ENCODE data around the gene HNRNPR.
A peak's percentile ranks its signal among the peaks of the same experiment; 100 is the strongest.

The HNRNPR gene

DNA sequence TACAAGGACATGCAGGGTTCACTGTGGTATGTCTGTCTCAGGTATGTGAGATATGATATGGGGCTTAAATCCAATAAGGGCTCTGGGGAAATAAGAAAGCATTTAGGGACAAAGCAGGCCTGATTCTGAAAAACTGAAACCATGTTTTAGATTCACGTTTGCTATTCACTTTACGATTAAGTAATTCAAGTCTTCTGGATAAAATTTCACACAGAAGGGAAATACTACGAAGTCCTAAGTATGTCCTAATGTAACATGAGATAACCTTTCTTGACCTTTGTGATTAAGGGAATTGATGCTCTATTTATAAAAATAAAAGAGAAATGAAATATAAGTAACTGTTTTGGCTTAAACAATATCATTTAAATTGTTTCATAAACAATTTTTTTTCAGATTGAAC is 55.4 kb downstream of the HNRNPR start:
- CTCF ChIA-PET: no interaction called here
- POLR2A ChIA-PET: no interaction called here
- DNase-seq (ENCODE audit: low read depth, low spot score): no peak
- no peak overlapping the region for H3K4me3 ChIP-seq (ENCODE audit: low read depth, low read length)
- no peak for TF ChIP-seq CTCF (IDR thresholded peaks at IDR 0.05; ENCODE audit: insufficient read depth, low read length, missing control alignments)

- ChIA-PET POLR2A (no interaction called here), CTCF (no interaction called here)
- no peak for DNase-seq (ENCODE audit: low read depth, low spot score)
- no peak overlapping the region for H3K4me3 ChIP-seq (ENCODE audit: low read depth, low read length)
- no peak for TF ChIP-seq CTCF (IDR thresholded peaks at IDR 0.05; ENCODE audit: insufficient read depth, low read length, missing control alignments)
These were observed 55.9 kb downstream of the HNRNPR start for GRCh38 chr1:23288201-23288600.

DNA sequence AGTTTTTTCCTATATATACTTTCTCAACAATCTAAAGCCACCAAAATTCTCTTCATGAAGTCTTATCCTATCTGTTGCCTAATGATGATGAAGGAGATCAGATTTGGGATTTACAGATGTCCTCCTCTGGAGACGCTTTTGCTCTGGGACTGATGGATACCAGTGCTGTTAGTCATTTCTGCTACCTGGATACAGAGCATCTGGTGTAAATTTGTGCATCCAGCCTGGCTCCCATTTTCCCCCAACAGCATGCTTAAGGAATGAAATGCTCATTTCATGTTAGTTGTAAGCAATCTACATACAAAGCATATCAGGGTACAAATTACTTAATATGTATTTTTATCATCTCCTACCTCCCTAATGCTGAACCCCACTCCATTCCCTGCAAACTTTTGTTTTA is 57.7 kb downstream of the HNRNPR start:
- DNase-seq (ENCODE audit: low read depth, low spot score): no peak
- no peak for TF ChIP-seq CTCF (IDR thresholded peaks at IDR 0.05; ENCODE audit: insufficient read depth, low read length, missing control alignments)
- ChIA-PET POLR2A (no interaction called here), CTCF (no interaction called here)
- no peak overlapping the region for H3K4me3 ChIP-seq (ENCODE audit: low read depth, low read length)

- ChIA-PET POLR2A (interaction anchor here (1.0 kb wide), 1 partner anchor 84 kb away, joined by 4 read pairs; no protein-coding TSS in a partner anchor), CTCF (interaction anchor here (0.6 to 3.6 kb wide), 4 partner anchors 99 to 256 kb away, joined by 3 to 17 read pairs (median 3); no protein-coding TSS in a partner anchor)
- no peak for TF ChIP-seq CTCF (IDR thresholded peaks at IDR 0.05; ENCODE audit: insufficient read depth, low read length, missing control alignments)
- no peak overlapping the region for H3K4me3 ChIP-seq (ENCODE audit: low read depth, low read length)
- DNase-seq (ENCODE audit: low read depth, low spot score): peak; percentile 28
These were observed 60.1 kb downstream of the HNRNPR start for GRCh38 chr1:23283667-23284602.

GRCh38 chr1:23282957-23283356 is 61.1 kb downstream of the HNRNPR start:
- no peak overlapping the region for H3K4me3 ChIP-seq (ENCODE audit: low read depth, low read length)
- peak; percentile 54 for DNase-seq (ENCODE audit: low read depth, low spot score)
- TF ChIP-seq CTCF (IDR thresholded peaks at IDR 0.05; ENCODE audit: insufficient read depth, low read length, missing control alignments): no peak
- POLR2A ChIA-PET: interaction anchor here (1.0 kb wide), 1 partner anchor 85 kb away, joined by 4 read pairs; no protein-coding TSS in a partner anchor
- CTCF ChIA-PET: interaction anchor here (0.9 to 3.6 kb wide), 2 partner anchors 98 to 257 kb away, joined by 3 to 17 read pairs; no protein-coding TSS in a partner anchor

DNA sequence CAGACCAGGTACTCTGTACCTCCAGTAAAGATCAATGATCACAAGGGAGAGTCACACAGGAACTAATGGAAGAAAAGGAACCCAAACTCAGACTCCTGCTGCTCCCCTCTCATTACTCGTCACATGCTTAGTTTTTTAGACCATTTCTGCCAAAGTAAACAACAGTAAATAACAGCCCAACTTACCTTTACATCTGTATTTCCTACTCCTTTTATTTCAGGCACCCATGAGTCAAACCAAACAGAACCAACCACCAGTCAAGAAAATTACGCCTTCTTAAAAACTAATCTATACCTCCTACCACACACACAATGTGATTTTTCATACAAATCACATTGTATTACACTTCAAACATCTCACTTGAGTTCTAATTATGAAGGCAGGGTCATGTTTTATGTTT is 65.4 kb downstream of the HNRNPR start:
- no peak for TF ChIP-seq CTCF (IDR thresholded peaks at IDR 0.05; ENCODE audit: insufficient read depth, low read length, missing control alignments)
- ChIA-PET POLR2A (interaction anchor here (0.6 kb wide), 1 partner anchor 1495 kb away, joined by 3 read pairs; no protein-coding TSS in a partner anchor), CTCF (interaction anchor here (1.0 to 3.1 kb wide), 3 partner anchors 94 to 302 kb away, joined by 3 to 9 read pairs (median 4); no protein-coding TSS in a partner anchor)
- no peak for DNase-seq (ENCODE audit: low read depth, low spot score)
- H3K4me3 ChIP-seq (ENCODE audit: low read depth, low read length): no peak overlapping the region
